HG03439 (cell line): ENCODE data around the gene SDK1.
"Not testable (repeated sequence)": the region's sequence is repeated elsewhere in the genome, so short reads cannot be mapped to it uniquely, and the experiment has no call there.

Experiments used
- ATAC-seq: cut with Tn5 transposase; IDR thresholded peaks from one replicate; pipeline ENCODE4 v1.9.1; 2021; ENCODE audit warnings: mild to moderate bottlenecking, moderate library complexity; ENCODE audit not compliant: unreplicated experiment

Gene SDK1

DNA sequence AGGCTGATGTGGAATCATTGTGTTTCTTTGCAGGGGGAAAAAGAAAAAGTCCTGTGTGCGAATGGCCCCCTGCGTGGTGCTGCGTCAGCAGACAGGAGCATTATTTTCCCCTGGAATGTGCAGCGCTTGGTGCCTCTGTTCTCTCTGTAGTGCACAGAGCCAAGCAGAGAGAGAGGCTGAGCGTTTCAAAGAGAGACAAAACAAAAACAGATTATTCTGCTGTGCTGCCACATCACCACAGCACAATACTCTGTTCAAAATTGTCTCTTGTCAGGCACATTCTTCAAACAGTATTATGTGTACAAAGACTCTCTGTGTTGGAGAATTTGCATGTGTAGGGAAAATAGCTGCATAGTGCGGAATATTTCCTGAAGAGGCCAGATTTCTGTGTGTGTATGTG is 609.0 kb downstream of the SDK1 start:
- no peak for ATAC-seq

DNA sequence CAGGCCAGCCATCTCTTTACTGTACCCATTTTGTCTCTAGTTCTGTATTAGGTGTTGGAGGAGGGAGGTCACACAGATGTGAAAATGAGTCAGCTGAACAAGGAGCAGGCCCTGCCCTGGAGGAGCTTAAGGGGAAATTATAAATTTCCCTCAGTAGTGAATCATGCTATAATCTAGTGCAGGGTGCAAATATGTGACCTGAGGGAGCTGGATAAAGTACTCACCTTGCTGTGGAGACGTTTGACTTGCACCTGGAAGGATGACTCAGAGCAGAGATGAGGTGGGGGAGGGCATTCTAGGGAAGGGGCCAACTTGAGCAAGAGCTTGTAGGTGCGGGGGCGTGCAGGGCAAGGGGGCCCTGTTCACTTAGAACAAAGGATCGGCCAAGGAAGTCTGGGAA is 610.6 kb downstream of the SDK1 start:
- ATAC-seq, result no peak

GRCh38 chr7:3912291-3912690 is 611.2 kb downstream of the SDK1 start:
- ATAC-seq, result no peak

DNA sequence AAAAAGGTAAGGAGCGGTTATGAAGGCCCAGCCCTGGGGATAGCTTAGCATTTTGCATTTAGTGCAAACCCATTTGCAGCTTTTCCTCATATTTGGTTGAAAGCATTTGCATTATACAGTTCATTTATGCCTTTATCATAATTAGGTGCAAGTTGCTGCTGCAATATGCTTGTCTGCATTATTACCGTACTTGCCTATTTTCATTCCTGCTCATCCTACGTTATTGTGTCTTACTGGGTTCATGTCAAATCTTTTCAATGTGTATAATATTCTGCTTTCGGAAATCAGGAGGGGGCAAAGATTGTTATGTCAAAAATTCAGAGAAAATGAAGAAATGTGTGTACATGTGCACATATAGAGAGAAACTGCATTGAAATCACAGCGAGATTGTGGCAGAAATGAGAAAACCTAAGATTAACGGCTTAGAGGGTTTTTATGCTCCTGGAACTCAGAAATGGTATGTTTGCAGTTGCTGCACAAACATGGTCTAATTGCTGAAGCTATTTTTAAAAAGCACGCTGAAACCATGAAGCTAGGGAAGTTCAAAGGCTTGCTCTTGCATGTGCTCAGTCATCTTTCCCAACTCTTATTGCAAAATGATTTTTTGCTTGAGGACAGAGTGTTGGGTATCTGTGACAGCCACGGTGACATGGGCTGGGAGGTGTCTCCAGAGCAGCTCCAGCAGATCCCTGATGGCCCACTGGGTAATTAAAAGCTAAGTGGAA is 613.2 kb downstream of the SDK1 start:
- no peak for ATAC-seq

GRCh38 chr7:3915337-3915878 is 614.4 kb downstream of the SDK1 start:
- no peak for ATAC-seq

GRCh38 chr7:3916146-3916545 is 615.1 kb downstream of the SDK1 start:
- no peak for ATAC-seq

DNA sequence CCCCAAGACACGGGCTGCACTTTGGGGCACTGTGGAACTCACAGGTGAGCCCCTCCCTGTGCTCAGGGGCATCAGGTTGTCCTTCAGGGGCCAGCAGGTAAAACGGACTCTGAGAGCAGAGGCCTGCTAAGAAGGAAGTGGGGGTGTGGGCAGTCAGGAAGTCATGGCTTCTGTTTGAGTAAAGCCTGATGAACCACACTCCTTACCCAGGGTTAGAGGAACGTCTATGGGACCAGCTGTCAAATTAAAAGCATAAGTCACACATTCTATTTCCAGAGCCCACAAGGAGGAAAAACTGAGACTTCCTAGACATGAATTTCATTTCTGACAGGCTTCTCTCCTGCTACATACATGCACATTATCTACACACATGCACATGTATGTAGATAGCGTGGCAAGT is 616.4 kb downstream of the SDK1 start:
- ATAC-seq, result no peak

DNA sequence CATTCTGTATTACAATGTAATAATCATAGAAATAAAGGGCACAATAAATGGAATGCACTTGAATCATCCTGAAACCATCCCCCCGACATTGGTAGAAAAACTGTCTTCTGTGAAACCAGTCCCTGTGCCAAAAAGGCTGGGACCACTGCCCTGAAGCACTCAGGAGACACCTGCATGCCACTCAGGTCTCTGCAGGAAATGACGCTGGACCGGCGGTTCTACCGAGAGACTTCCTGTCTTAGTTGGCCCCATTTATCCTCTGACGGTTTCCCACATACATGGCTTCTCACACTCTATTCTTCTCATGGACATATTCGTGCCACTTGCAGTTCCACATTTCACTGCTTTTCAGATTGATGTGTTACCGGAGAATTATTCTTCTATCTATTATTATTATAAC is 617.5 kb downstream of the SDK1 start:
- no peak for ATAC-seq

DNA sequence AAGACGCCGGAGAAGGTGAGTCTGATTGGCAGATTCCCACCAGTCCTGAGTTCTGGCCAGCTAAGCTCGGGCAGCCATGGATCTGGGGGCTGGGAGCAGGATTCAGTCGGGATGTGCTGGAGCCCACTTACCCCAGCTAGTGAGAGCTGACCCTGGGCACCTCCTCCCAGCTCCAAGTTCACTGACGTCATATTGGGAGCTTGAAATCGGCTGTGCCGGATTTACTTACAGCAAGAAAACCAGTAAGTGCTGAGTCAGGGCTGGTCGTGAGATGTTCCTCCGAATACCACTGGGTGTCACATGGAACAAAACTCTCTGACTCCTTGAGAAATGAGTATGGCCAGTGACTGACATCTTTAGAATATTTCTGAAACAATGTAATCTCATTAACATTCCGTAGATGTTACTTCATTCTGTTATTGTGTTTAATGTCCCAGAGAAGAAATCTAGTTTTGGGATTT is 621.2 kb downstream of the SDK1 start:
- ATAC-seq, result no peak

DNA sequence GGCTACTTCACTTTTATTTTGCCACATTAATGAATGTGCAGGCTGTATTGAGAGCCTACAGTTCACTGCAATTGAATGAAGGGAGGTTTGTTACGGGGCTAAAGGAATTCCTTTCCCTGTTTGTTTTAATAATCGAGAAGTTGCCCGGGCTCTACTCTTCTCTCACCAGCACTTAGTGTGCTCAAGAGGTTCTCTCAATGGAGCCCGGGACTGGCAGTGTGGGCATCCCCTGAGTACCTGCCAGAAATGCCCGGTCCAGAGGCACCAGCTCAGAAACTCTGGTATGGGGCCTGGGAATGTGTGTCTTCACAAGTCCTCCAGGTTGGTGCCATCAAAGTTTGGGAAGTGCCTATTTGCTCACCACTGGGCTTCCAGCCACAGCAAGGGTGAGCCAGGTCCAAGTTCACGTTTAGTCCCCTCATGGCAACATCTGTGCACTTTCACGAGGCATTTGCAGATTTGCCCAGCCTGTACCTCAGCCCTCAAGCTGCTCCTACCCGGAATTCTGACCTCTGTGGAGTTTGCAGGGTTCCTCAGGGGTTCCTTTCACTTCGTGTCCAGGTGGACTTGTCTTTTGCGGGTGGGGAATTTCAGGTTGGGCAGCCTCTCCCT is 622.4 kb downstream of the SDK1 start:
- no peak for ATAC-seq

GRCh38 chr7:3924277-3924676 is 623.2 kb downstream of the SDK1 start:
- ATAC-seq, result no peak

GRCh38 chr7:3927446-3928110 is 626.5 kb downstream of the SDK1 start:
- no peak for ATAC-seq

DNA sequence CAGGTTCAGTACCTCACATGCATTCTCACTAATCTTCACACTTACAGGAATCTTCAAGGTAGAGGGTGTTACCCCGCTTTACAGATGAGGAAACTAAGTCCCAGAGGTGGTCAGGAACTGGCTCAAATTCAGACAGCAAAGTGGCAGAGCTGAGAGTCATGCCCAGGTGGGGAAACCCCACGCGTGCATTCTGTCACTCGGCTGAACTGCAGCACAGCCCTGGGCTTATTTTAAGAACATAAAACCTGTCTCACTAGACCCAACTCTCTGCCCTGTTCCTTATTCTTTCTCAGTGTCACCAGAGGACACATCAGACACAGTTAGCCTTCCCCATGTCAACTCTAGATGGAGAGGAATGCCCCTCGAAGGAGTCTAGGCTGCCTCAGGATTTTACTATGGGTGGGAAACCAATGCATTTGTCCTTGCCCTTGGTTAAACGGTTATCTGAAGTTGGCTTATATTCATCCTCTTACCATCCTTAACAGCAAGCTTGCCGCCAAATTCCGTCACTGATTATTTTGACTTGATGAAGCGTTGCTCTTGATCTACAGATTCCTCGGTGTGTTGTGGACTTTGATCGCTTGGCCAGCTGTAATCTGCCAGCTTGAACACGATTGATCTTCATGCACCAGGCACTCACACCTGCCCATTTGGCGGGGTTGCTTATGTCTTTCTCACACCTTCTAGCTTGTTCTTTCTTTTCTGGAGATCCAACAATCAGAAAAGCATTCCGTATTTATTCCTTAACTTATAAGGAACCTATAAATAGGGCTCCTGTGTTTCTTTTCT is 627.9 kb downstream of the SDK1 start:
- no peak for ATAC-seq

- no peak for ATAC-seq
Observed at GRCh38 chr7:3931843-3932242, 630.8 kb downstream of the SDK1 start.

GRCh38 chr7:3937146-3937545 is 636.1 kb downstream of the SDK1 start:
- ATAC-seq, result no peak

DNA sequence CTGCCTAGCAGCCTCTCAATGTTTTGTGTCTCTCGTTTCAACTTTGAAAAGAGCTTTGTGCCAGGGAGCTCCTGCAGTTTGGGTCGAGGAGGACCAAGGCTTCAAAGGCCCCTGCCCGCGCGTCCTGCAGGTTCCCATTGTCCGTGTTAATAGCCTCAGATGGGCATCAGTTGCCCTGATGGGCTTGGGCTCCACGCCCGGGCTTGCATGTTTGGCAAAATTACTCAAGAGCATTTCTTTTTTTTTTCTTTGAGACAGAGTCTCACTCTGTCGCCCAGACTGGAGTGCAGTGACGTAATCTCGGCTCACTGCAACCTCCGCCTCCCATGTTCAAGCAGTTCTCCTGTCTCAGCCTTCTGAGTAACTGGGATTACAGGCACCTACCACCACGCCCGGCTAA is 636.6 kb downstream of the SDK1 start:
- no peak for ATAC-seq

- not testable (repeated sequence) for ATAC-seq
Observed at GRCh38 chr7:3941706-3942105, 640.7 kb downstream of the SDK1 start.

- no peak for ATAC-seq
Observed at GRCh38 chr7:3942276-3942675, 641.2 kb downstream of the SDK1 start.

- ATAC-seq, result no peak
Observed at GRCh38 chr7:3942816-3943745, 642.0 kb downstream of the SDK1 start.
